ENCODE measurements around the gene ADGRF1.

Gene ADGRF1

DNA sequence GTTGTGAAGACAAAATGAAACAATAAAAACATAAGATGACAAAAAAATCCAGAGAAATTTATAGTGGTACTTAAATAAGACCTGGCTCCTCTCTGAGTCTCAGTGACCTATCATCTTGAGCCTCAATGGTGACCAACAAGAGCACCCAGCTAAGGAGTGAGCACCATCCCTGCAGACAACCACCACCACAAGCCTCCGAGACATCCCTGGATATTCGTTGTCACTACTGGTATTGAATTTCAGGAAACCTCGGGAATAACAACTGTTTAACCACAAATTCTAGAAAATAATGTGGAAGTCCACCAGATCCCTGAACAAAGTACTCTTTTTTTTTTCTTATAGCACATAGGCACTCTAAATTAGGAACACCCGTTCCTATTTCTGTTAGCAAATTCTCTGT lies 88.2 kb downstream of the ADGRF1 start:
- Histone ChIP-seq H3F3A (ENCODE audit: control insufficient read depth, insufficient read depth) (no peaks in the 10 kb centered on the region), H3K79me2 (ENCODE audit: control insufficient read depth, low read length) (no peaks in the 10 kb centered on the region)

GRCh38 chr6:46949632-46950280 lies 92.4 kb downstream of the ADGRF1 start:
- Histone ChIP-seq H3K4me3 (ENCODE audit: low read length) (no peak overlapping the region), H3K4me1 (ENCODE audit: control insufficient read depth, low read length) (no peaks in the 10 kb centered on the region), H3K27me3 (ENCODE audit: control insufficient read depth, low read length) (no peaks in the 10 kb centered on the region), H3K9me3 (ENCODE audit: control insufficient read depth, insufficient read depth, low read length) (no peaks in the 10 kb centered on the region), H3K4me2 (ENCODE audit: low read length) (no peak overlapping the region), H3F3A (ENCODE audit: control insufficient read depth, insufficient read depth) (no peaks in the 10 kb centered on the region), H3K9me2 (replicated peaks; ENCODE audit: control insufficient read depth, low read length) (no peaks in the 10 kb centered on the region), H3K36me3 (ENCODE audit: control insufficient read depth, low read length) (no peaks in the 10 kb centered on the region), H4K20me1 (ENCODE audit: control insufficient read depth, insufficient read depth, low read depth, low read length) (no peaks in the 10 kb centered on the region), H3K79me2 (ENCODE audit: control insufficient read depth, low read length) (no peaks in the 10 kb centered on the region), H3K27ac (ENCODE audit: low read depth, low read length) (no peak overlapping the region)
- TF ChIP-seq EZH2phosphoT487 (IDR thresholded peaks at IDR 0.05; ENCODE audit: borderline replicate concordance, low read length): no peak
- TF ChIP-seq, protein P1, sequence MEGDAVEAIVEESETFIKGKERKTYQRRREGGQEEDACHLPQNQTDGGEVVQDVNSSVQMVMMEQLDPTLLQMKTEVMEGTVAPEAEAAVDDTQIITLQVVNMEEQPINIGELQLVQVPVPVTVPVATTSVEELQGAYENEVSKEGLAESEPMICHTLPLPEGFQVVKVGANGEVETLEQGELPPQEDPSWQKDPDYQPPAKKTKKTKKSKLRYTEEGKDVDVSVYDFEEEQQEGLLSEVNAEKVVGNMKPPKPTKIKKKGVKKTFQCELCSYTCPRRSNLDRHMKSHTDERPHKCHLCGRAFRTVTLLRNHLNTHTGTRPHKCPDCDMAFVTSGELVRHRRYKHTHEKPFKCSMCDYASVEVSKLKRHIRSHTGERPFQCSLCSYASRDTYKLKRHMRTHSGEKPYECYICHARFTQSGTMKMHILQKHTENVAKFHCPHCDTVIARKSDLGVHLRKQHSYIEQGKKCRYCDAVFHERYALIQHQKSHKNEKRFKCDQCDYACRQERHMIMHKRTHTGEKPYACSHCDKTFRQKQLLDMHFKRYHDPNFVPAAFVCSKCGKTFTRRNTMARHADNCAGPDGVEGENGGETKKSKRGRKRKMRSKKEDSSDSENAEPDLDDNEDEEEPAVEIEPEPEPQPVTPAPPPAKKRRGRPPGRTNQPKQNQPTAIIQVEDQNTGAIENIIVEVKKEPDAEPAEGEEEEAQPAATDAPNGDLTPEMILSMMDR (IDR thresholded peaks at IDR 0.05; ENCODE audit: low read depth, low read length, poor library complexity, severe bottlenecking): no peak

More for the DNA sequence above, 88.2 kb downstream of the ADGRF1 start:
- TF ChIP-seq EZH2phosphoT487 (IDR thresholded peaks at IDR 0.05; ENCODE audit: borderline replicate concordance, low read length): no peak
- TF ChIP-seq, protein P1 (IDR thresholded peaks at IDR 0.05; ENCODE audit: low read depth, low read length, poor library complexity, severe bottlenecking): no peak
- no peak overlapping the region for H3K4me2 ChIP-seq (ENCODE audit: low read length)
- no peak overlapping the region for H3K4me3 ChIP-seq (ENCODE audit: low read length)
- no peaks in the 10 kb centered on the region for H4K20me1 ChIP-seq (ENCODE audit: control insufficient read depth, insufficient read depth, low read depth, low read length)
- no peaks in the 10 kb centered on the region for H3K27me3 ChIP-seq (ENCODE audit: control insufficient read depth, low read length)
- H3K9me2 ChIP-seq (replicated peaks; ENCODE audit: control insufficient read depth, low read length): no peaks in the 10 kb centered on the region
- no peaks in the 10 kb centered on the region for H3K4me1 ChIP-seq (ENCODE audit: control insufficient read depth, low read length)
- no peaks in the 10 kb centered on the region for H3K9me3 ChIP-seq (ENCODE audit: control insufficient read depth, insufficient read depth, low read length)
- H3K27ac ChIP-seq (ENCODE audit: low read depth, low read length): no peak overlapping the region
- no peaks in the 10 kb centered on the region for H3K36me3 ChIP-seq (ENCODE audit: control insufficient read depth, low read length)

DNA sequence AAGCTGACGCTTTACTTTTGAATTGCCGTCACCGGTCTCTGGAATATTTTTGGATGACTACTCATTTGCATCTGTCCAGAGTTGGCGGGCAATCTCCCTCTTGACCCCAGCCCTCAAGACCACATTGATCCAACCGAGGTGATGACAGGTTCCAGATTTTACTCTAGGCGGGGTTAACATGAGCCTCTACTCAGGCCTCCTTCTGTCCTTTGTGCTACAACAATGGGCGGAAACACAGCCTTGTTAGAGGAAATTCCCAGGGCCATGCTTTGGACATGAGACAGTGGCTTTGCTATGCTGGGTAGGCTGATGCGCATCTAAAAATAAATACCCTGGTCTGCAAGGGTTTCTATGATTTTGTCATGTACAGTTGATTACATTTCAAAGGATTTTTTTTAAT lies 93.4 kb downstream of the ADGRF1 start:
- H3K79me2 ChIP-seq (ENCODE audit: control insufficient read depth, low read length): no peaks in the 10 kb centered on the region
- no peaks in the 10 kb centered on the region for H3F3A ChIP-seq (ENCODE audit: control insufficient read depth, insufficient read depth)
- H3K4me3 ChIP-seq (ENCODE audit: low read length): no peak overlapping the region
- H3K4me1 ChIP-seq (ENCODE audit: control insufficient read depth, low read length): no peaks in the 10 kb centered on the region
- no peaks in the 10 kb centered on the region for H4K20me1 ChIP-seq (ENCODE audit: control insufficient read depth, insufficient read depth, low read depth, low read length)
- H3K27ac ChIP-seq (ENCODE audit: low read depth, low read length): no peak overlapping the region
- no peak overlapping the region for H3K4me2 ChIP-seq (ENCODE audit: low read length)
- H3K9me2 ChIP-seq (replicated peaks; ENCODE audit: control insufficient read depth, low read length): no peaks in the 10 kb centered on the region
- TF ChIP-seq, protein P1 (IDR thresholded peaks at IDR 0.05; ENCODE audit: low read depth, low read length, poor library complexity, severe bottlenecking): no peak
- no peak for TF ChIP-seq EZH2phosphoT487 (IDR thresholded peaks at IDR 0.05; ENCODE audit: borderline replicate concordance, low read length)
- no peaks in the 10 kb centered on the region for H3K36me3 ChIP-seq (ENCODE audit: control insufficient read depth, low read length)
- H3K9me3 ChIP-seq (ENCODE audit: control insufficient read depth, insufficient read depth, low read length): no peaks in the 10 kb centered on the region
- H3K27me3 ChIP-seq (ENCODE audit: control insufficient read depth, low read length): no peaks in the 10 kb centered on the region

Measured in DOHH2 (cell line).